Midbrain (tissue), 1 donor: ENCODE results near the gene MAP3K20.
A peak's percentile ranks its signal among the peaks of the same experiment; 100 is the strongest.
"Not testable (repeated sequence)": the region's sequence is repeated elsewhere in the genome, so short reads cannot be mapped to it uniquely, and the experiment has no call there.

Source experiments
- DNase-seq: peaks from one replicate; lab custom pipeline; 2025; lab: John Stamatoyannopoulos, UW

Gene MAP3K20

GRCh38 chr2:173075781-173076580 is at the start of gene MAP3K20:
Gene MAP3K20, plus strand, starts transcription at chr2:173075846. Its CDS starts 15,186 bp downstream, at chr2:173091032.
- DNase-seq = peak; percentile 47

- DNase-seq = no peak
Observed at GRCh38 chr2:173026479-173026878, 49.2 kb upstream of the MAP3K20 start.

GRCh38 chr2:173027181-173028128 is 48.2 kb upstream of the MAP3K20 start:
- peak; percentile 87 for DNase-seq

- DNase-seq = no peak
Observed at GRCh38 chr2:173028141-173028540, 47.5 kb upstream of the MAP3K20 start.

GRCh38 chr2:173028671-173029070 is 47.0 kb upstream of the MAP3K20 start:
- no peak for DNase-seq

GRCh38 chr2:173030561-173031490 is 44.8 kb upstream of the MAP3K20 start:
- DNase-seq = no peak

GRCh38 chr2:173032032-173032431 is 43.6 kb upstream of the MAP3K20 start:
- no peak for DNase-seq

GRCh38 chr2:173033084-173033483 is 42.6 kb upstream of the MAP3K20 start:
- no peak for DNase-seq

GRCh38 chr2:173034143-173034542 is 41.5 kb upstream of the MAP3K20 start:
- DNase-seq = no peak

- no peak for DNase-seq
Observed at GRCh38 chr2:173037245-173038120, 38.2 kb upstream of the MAP3K20 start.

GRCh38 chr2:173038257-173038656 is 37.4 kb upstream of the MAP3K20 start:
- not testable (repeated sequence) for DNase-seq

GRCh38 chr2:173040729-173041128 is 34.9 kb upstream of the MAP3K20 start:
- DNase-seq = no peak

- DNase-seq = no peak
Observed at GRCh38 chr2:173043476-173043875, 32.2 kb upstream of the MAP3K20 start.

GRCh38 chr2:173043897-173044519 is 31.6 kb upstream of the MAP3K20 start:
- no peak for DNase-seq

- DNase-seq = no peak
Observed at GRCh38 chr2:173044686-173045085, 31.0 kb upstream of the MAP3K20 start.

- no peak for DNase-seq
Observed at GRCh38 chr2:173045181-173045580, 30.5 kb upstream of the MAP3K20 start.

- DNase-seq = no peak
Observed at GRCh38 chr2:173048522-173048896, 27.1 kb upstream of the MAP3K20 start.

GRCh38 chr2:173048897-173049661 is 26.6 kb upstream of the MAP3K20 start:
- no peak for DNase-seq

- DNase-seq = no peak
Observed at GRCh38 chr2:173049831-173050230, 25.8 kb upstream of the MAP3K20 start.
